OCI-LY7 (cell line): Measurements from ENCODE around the gene SDK2.
"Not testable (repeated sequence)": the region's sequence is repeated elsewhere in the genome, so short reads cannot be mapped to it uniquely, and the experiment has no call there.

Experiments
- EZH2phosphoT487 ChIP-seq: fragments of 200-600 bp; sonication (generic); IDR thresholded peaks from 2 replicates; pipeline ENCODE4 v1.6.1; 2018; ENCODE audit warnings: low read depth, borderline replicate concordance, mild to moderate bottlenecking, mixed run types, antibody characterized with exemption, low read length, moderate library complexity, mixed read lengths
- TF ChIP-seq, protein P1 (sequence below): fragments of 200-600 bp; sonication (generic); conservative IDR thresholded peaks from 2 replicates; pipeline ENCODE4 v1.5.1; 2014; ENCODE audit warnings: mild to moderate bottlenecking, antibody characterized with exemption, low read length, moderate library complexity, mixed read lengths

DNA sequence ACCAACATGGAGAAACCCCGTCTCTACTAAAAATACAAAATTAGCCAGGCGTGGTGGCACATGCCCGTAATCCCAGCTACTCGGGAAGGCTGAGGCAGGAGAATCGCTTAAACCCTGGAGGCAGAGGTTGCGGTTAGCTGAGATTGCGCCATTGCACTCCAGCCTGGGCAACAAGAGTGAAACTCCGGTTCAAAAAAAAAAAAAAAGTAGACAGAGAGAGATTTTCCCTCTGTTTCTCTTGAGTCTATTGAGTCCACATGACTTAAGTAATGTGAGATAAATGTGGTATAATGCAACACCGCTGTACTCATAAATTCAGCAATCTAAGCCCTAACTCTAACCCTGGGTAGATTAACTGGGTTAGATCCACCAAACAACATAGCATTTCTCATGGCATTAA lies 310.8 kb downstream of the SDK2 start:
- TF ChIP-seq, protein P1, sequence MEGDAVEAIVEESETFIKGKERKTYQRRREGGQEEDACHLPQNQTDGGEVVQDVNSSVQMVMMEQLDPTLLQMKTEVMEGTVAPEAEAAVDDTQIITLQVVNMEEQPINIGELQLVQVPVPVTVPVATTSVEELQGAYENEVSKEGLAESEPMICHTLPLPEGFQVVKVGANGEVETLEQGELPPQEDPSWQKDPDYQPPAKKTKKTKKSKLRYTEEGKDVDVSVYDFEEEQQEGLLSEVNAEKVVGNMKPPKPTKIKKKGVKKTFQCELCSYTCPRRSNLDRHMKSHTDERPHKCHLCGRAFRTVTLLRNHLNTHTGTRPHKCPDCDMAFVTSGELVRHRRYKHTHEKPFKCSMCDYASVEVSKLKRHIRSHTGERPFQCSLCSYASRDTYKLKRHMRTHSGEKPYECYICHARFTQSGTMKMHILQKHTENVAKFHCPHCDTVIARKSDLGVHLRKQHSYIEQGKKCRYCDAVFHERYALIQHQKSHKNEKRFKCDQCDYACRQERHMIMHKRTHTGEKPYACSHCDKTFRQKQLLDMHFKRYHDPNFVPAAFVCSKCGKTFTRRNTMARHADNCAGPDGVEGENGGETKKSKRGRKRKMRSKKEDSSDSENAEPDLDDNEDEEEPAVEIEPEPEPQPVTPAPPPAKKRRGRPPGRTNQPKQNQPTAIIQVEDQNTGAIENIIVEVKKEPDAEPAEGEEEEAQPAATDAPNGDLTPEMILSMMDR, result not testable (repeated sequence)
- not testable (repeated sequence) for TF ChIP-seq EZH2phosphoT487
